GM18868 (cell line): Measurements from ENCODE around the gene VSTM2L.
"Not testable (repeated sequence)": the region's sequence is repeated elsewhere in the genome, so short reads cannot be mapped to it uniquely, and the experiment has no call there.

Experiments
- ATAC-seq: cut with Tn5 transposase; IDR thresholded peaks from one replicate; pipeline ENCODE4 v1.9.1; 2021; ENCODE audit warnings: mild to moderate bottlenecking, moderate library complexity; ENCODE audit not compliant: unreplicated experiment

VSTM2L gene

GRCh38 chr20:37958856-37959520 lies 56.1 kb downstream of the VSTM2L start:
- ATAC-seq = no peak

- no peak for ATAC-seq
Measured at GRCh38 chr20:37961066-37961465, 58.1 kb downstream of the VSTM2L start.

- not testable (repeated sequence) for ATAC-seq
Measured at GRCh38 chr20:37963483-37963882, 60.6 kb downstream of the VSTM2L start.

- no peak for ATAC-seq
Measured at GRCh38 chr20:37968841-37969401, 66.0 kb downstream of the VSTM2L start.

GRCh38 chr20:37969949-37970855 lies 67.3 kb downstream of the VSTM2L start:
- no peak for ATAC-seq

- no peak for ATAC-seq
Measured at GRCh38 chr20:37970856-37971245, 67.9 kb downstream of the VSTM2L start.

GRCh38 chr20:37971561-37972127 lies 68.7 kb downstream of the VSTM2L start:
- ATAC-seq = no peak

GRCh38 chr20:37972256-37973058 lies 69.5 kb downstream of the VSTM2L start:
- ATAC-seq = no peak

- ATAC-seq = no peak
Measured at GRCh38 chr20:37973059-37973910, 70.4 kb downstream of the VSTM2L start.

GRCh38 chr20:37976887-37977286 lies 74.0 kb downstream of the VSTM2L start:
- ATAC-seq = no peak

GRCh38 chr20:37977338-37977737 lies 74.4 kb downstream of the VSTM2L start:
- ATAC-seq = no peak

- no peak for ATAC-seq
Measured at GRCh38 chr20:37977786-37978185, 74.9 kb downstream of the VSTM2L start.

GRCh38 chr20:37979021-37979985 lies 76.4 kb downstream of the VSTM2L start:
- no peak for ATAC-seq

GRCh38 chr20:37980383-37980782 lies 77.5 kb downstream of the VSTM2L start:
- no peak for ATAC-seq

- no peak for ATAC-seq
Measured at GRCh38 chr20:37980876-37981275, 77.9 kb downstream of the VSTM2L start.

GRCh38 chr20:37981568-37981967 lies 78.6 kb downstream of the VSTM2L start:
- ATAC-seq = no peak

GRCh38 chr20:37983286-37983685 lies 80.4 kb downstream of the VSTM2L start:
- ATAC-seq = no peak

- no peak for ATAC-seq
Measured at GRCh38 chr20:37984018-37984785, 81.3 kb downstream of the VSTM2L start.
